GM21423 (cell line): ENCODE results near the gene EBF3.

Source experiments
- ATAC-seq: cut with Tn5 transposase; IDR thresholded peaks from one replicate; pipeline ENCODE4 v1.9.1; 2021; ENCODE audit warnings: mild to moderate bottlenecking, moderate library complexity; ENCODE audit not compliant: unreplicated experiment

EBF3 gene

GRCh38 chr10:129960481-129961156, 3.5 kb downstream of the EBF3 start:
- ATAC-seq, result no peak

GRCh38 chr10:129959544-129960480, 4.3 kb downstream of the EBF3 start:
- no peak for ATAC-seq

GRCh38 chr10:129958629-129959543, 5.2 kb downstream of the EBF3 start:
- ATAC-seq, result no peak

GRCh38 chr10:129958148-129958628, 5.9 kb downstream of the EBF3 start:
- no peak for ATAC-seq

GRCh38 chr10:129956876-129957673, 7.0 kb downstream of the EBF3 start:
- no peak for ATAC-seq

GRCh38 chr10:129956286-129956670, 7.8 kb downstream of the EBF3 start:
- no peak for ATAC-seq

GRCh38 chr10:129955601-129956285, 8.3 kb downstream of the EBF3 start:
- ATAC-seq, result no peak

- no peak for ATAC-seq
Measured at GRCh38 chr10:129954492-129955315, 9.4 kb downstream of the EBF3 start.

- ATAC-seq, result no peak
Measured at GRCh38 chr10:129953119-129954051, 10.7 kb downstream of the EBF3 start.

- no peak for ATAC-seq
Measured at GRCh38 chr10:129952378-129953118, 11.5 kb downstream of the EBF3 start.

- ATAC-seq, result no peak
Measured at GRCh38 chr10:129951970-129952265, 12.2 kb downstream of the EBF3 start.

GRCh38 chr10:129951101-129951969, 12.7 kb downstream of the EBF3 start:
- ATAC-seq, result no peak

GRCh38 chr10:129950676-129951075, 13.4 kb downstream of the EBF3 start:
- ATAC-seq, result no peak

- no peak for ATAC-seq
Measured at GRCh38 chr10:129949891-129950291, 14.2 kb downstream of the EBF3 start.

- ATAC-seq, result no peak
Measured at GRCh38 chr10:129949411-129949810, 14.7 kb downstream of the EBF3 start.

- ATAC-seq, result no peak
Measured at GRCh38 chr10:129946859-129947258, 17.2 kb downstream of the EBF3 start.
